Lower leg skin (tissue), 4 donors: ENCODE data around the gene HSD3B1. TPM values are rescaled to one million over a fixed set of nuclear protein-coding genes. Genes with fewer than 3 reads are reported as not detected.
"Not testable (repeated sequence)": the region's sequence is repeated elsewhere in the genome, so short reads cannot be mapped to it uniquely, and the experiment has no call there.

Experiments used
- DNase-seq, 2 donors: peaks; one replicate each; pipeline ENCODE4 v3.0.0-alpha.2; 2019; ENCODE audit warnings: low spot score in 2 of 2
- H3K4me3 ChIP-seq: fragments of 200-600 bp; sonication (generic); 2 replicates; pipeline ENCODE4 v1.5.1; 2017; ENCODE audit warnings: mild to moderate bottlenecking, low read depth; ENCODE audit not compliant: poor library complexity, severe bottlenecking
- CTCF ChIP-seq, 3 donors: fragments of 450-650 bp; IDR thresholded peaks; one replicate each; pipeline ENCODE4 v1.5.1; 2016; ENCODE audit warnings: antibody characterized with exemption in 3 of 3, mild to moderate bottlenecking in 3 of 3, moderate library complexity in 2 of 3
- POLR2A ChIP-seq, 2 donors: fragments of 450-650 bp; IDR thresholded peaks; one replicate each; pipeline ENCODE4 v1.6.1; 2016 to 2017; ENCODE audit warnings: antibody characterized with exemption in 2 of 2, mild to moderate bottlenecking in 1 of 2, moderate library complexity in 1 of 2
- WGBS, 2 donors: methylation state at CpG; one replicate each; pipeline ENCODE4 v1.1.5; 2018; 5-methylcytosine and 5-hydroxymethylcytosine counted together
- intact Hi-C: fragments of 100-400 bp; cut with DNase I; formaldehyde crosslinking; loops from one replicate; pipeline ENCODE4 v1.15.0; 2023; ENCODE audit warnings: low total_unique reads
- total RNA-seq, 4 donors: library from RNA; depleted of rRNA; stranded (reverse); fragments of >200 nt; gene quantifications; one replicate each; pipeline ENCODE4 v1.1.0, GENCODE V29; 2016

The HSD3B1 gene
- total RNA-seq, 4 donors from 2014 or later = 0.30 to 10.3 (median 1.6) TPM

- DNase-seq = no peak
- intact Hi-C loops = no loop called here
Measured at GRCh38 chr1:119516247-119516646, 9.2 kb downstream of the HSD3B1 start.

GRCh38 chr1:119516680-119517079, 9.7 kb downstream of the HSD3B1 start:
- no peak for TF ChIP-seq CTCF (IDR thresholded peaks at IDR 0.05)
- TF ChIP-seq POLR2A (IDR thresholded peaks at IDR 0.05) = no peak
- 73 to 79% methylated on average over 5 of the region's 5 CpGs for WGBS, 2 donors
- H3K4me3 ChIP-seq = no peak overlapping the region
- no peak for DNase-seq
- intact Hi-C loops = no loop called here

More at GRCh38 chr1:119516247-119516646, 9.2 kb downstream of the HSD3B1 start:
- no peak for TF ChIP-seq CTCF (IDR thresholded peaks at IDR 0.05)
- TF ChIP-seq POLR2A (IDR thresholded peaks at IDR 0.05) = no peak
- no peak overlapping the region for H3K4me3 ChIP-seq

DNA sequence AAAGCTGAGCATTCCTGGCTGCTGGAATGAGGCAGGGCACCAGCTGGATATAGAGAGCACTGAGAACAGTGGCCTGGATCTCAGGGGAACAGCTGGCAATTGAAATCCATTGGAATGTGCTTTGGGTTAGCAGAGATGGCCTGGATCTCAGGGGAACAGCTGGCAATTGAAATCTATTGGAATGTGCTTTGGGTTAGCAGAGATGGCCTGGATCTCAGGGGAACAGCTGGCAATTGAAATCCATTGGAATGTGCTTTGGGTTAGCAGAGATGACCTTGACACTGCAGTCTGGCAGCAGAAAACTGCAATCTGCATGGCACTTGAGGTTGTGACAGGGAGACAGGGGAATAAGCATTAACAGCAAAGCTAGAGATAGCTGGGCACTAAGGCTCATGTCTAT, 10.7 kb downstream of the HSD3B1 start:
- DNase-seq, H3K4me3 ChIP-seq, intact Hi-C loops: not testable (repeated sequence)

- no peak for DNase-seq
- H3K4me3 ChIP-seq = no peak overlapping the region
- WGBS, 2 donors = 87 to 89% methylated on average over 2 of the region's 2 CpGs
- TF ChIP-seq POLR2A (IDR thresholded peaks at IDR 0.05) (no peak), CTCF (IDR thresholded peaks at IDR 0.05) (no peak)
- intact Hi-C loops = loop anchor here (10.0 kb wide), 1 partner anchor 47 kb away; no protein-coding TSS in a partner anchor
Measured at GRCh38 chr1:119531606-119532323, 24.8 kb downstream of the HSD3B1 start.

- WGBS, 2 donors = 76 to 88% methylated on average over 5 of the region's 5 CpGs
- TF ChIP-seq CTCF (IDR thresholded peaks at IDR 0.05) (no peak), POLR2A (IDR thresholded peaks at IDR 0.05) (no peak)
- H3K4me3 ChIP-seq = no peak overlapping the region
- intact Hi-C loops = loop anchor here (10.0 kb wide), 1 partner anchor 48 kb away; no protein-coding TSS in a partner anchor
- no peak for DNase-seq
Measured at GRCh38 chr1:119532324-119532910, 25.4 kb downstream of the HSD3B1 start.

- intact Hi-C loops = loop anchor here (10.0 kb wide), 1 partner anchor 51 kb away; no protein-coding TSS in a partner anchor
- TF ChIP-seq CTCF (IDR thresholded peaks at IDR 0.05) = no peak
- no peak for TF ChIP-seq POLR2A (IDR thresholded peaks at IDR 0.05)
- no peak for DNase-seq
- H3K4me3 ChIP-seq = no peak overlapping the region
- 67 to 68% methylated on average over 1 of the region's 1 CpG for whole genome bisulfite sequencing, 2 donors
Measured at GRCh38 chr1:119535381-119535780, 28.4 kb downstream of the HSD3B1 start.
